ENCODE measurements around the gene KRT14.
"Not testable (repeated sequence)": the region's sequence is repeated elsewhere in the genome, so short reads cannot be mapped to it uniquely, and the experiment has no call there.

Gene KRT14

DNA sequence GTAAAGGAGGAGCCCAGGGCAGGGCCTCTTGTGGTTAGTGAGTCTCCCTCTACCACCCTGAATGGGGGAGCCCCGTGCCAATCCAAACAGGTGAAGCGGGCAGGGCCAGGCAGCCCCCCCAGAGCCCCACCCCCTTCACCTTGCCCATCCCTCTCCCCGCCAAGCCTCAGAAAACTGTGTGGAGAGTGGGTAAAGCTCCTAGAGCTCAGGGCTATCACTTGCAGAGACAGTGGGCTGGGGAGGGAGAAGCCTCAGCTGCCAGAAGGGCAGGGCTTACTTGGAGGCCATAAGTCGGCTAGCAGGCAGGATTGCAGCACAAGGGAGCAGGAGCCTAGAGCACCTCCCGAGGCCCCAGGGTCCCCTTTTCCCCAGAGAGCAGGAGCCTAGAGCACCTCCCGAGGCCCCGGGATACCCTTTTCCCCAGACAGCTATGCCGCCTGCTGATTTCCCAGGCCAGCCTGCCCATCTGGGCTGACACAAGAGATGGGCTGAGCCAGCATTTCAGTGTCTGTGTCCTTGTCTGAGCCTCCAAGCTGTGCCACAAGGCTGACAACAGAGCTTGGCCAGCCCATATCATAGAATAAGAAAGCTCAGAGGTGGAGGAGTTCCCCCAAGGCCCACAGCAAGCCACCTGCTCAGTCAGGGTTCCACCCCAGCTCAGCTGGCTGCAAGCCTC lies 6.7 kb upstream of the KRT14 start:
- peaks cover 3% of the 10 kb centered on the region for H3K9me3 ChIP-seq (ENCODE audit: control insufficient read depth, low read length)
- H3K9ac ChIP-seq (ENCODE audit: low read length), result peak overlapping the region; percentile 83
- H3K4me3 ChIP-seq (ENCODE audit: low read length), result no peak overlapping the region
- H3K36me3 ChIP-seq (ENCODE audit: control insufficient read depth, insufficient read depth, low read length, severe bottlenecking), result no peaks in the 10 kb centered on the region
- peaks cover 8% of the 10 kb centered on the region for H3K4me1 ChIP-seq (ENCODE audit: control insufficient read depth, insufficient read depth, low read length)
- peaks cover 31% of the 10 kb centered on the region for H3K27me3 ChIP-seq (replicated peaks; ENCODE audit: control insufficient read depth, insufficient read depth, low read length)
- no peak for DNase-seq (ENCODE audit: low read depth)

DNA sequence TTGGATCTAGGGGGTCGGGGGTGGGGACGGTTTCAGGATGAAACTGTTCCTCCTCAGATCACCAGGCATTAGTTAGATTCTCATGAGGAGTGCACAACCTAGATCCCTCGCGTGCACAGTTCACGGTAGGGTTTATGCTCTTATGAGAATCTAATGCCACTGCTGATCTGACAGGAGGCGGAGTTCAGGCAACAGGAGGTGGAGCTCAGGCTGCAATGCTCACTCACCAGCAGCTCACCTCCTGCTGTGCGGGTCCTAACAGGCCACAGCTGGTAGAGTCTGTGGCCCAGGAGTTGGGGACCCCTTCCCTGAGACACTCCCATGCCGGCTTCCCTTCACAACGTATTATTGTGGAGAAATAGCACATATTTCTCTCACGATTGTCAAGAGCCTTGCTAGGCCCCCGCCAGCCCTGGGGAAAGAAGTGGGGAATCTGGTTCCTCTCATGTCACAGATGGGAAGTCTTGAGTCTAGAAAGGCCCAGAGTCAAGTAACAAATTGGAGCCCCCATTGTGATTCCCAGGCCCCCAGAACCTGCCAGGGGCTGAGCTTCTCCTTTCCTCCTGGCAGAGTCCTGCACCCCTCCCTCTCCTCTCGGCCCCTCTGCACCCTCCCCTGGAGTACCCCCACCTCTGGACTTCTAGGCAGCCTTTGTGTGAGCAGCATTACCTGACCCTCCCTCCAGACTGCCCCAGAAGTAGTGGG lies 6.1 kb upstream of the KRT14 start:
- Histone ChIP-seq H3K27me3 (replicated peaks; ENCODE audit: control insufficient read depth, insufficient read depth, low read length) (peaks cover 31% of the 10 kb centered on the region), H3K9me3 (ENCODE audit: control insufficient read depth, low read length) (peaks cover 3% of the 10 kb centered on the region), H3K4me3 (ENCODE audit: low read length) (no peak overlapping the region), H3K36me3 (ENCODE audit: control insufficient read depth, insufficient read depth, low read length, severe bottlenecking) (no peaks in the 10 kb centered on the region), H3K9ac (ENCODE audit: low read length) (peak overlapping the region; percentile 72), H3K4me1 (ENCODE audit: control insufficient read depth, insufficient read depth, low read length) (peaks cover 8% of the 10 kb centered on the region)
- no peak for DNase-seq (ENCODE audit: low read depth)

DNA sequence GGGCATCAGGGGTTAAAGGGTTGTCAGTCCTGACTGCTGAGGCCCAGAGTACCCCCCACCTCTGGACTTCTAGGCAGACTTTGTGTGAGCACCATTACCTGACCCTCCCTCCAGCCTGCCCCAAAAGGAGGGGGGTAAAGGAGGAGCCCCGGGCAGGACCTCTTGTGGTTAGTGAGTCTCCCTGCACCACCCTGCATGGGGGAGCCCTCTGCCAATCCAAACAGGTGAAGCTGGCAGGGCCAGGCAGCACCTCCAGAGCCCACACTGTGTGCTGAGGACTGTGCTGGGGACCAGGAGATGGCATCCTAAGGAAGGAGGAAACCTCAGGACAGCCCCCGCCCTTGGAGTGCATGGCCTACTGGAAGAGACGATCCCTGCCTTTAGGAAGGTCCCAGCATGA lies 2.6 kb upstream of the KRT14 start:
- no peak overlapping the region for H3K9ac ChIP-seq (ENCODE audit: low read length)
- DNase-seq (ENCODE audit: low read depth), result no peak
- H3K4me3 ChIP-seq (ENCODE audit: low read length), result no peak overlapping the region
- H3K4me1 ChIP-seq (ENCODE audit: control insufficient read depth, insufficient read depth, low read length), result peaks cover 7% of the 10 kb centered on the region
- H3K9me3 ChIP-seq (ENCODE audit: control insufficient read depth, low read length), result peaks cover 3% of the 10 kb centered on the region
- H3K36me3 ChIP-seq (ENCODE audit: control insufficient read depth, insufficient read depth, low read length, severe bottlenecking), result no peaks in the 10 kb centered on the region
- peaks cover 19% of the 10 kb centered on the region for H3K27me3 ChIP-seq (replicated peaks; ENCODE audit: control insufficient read depth, insufficient read depth, low read length)

DNA sequence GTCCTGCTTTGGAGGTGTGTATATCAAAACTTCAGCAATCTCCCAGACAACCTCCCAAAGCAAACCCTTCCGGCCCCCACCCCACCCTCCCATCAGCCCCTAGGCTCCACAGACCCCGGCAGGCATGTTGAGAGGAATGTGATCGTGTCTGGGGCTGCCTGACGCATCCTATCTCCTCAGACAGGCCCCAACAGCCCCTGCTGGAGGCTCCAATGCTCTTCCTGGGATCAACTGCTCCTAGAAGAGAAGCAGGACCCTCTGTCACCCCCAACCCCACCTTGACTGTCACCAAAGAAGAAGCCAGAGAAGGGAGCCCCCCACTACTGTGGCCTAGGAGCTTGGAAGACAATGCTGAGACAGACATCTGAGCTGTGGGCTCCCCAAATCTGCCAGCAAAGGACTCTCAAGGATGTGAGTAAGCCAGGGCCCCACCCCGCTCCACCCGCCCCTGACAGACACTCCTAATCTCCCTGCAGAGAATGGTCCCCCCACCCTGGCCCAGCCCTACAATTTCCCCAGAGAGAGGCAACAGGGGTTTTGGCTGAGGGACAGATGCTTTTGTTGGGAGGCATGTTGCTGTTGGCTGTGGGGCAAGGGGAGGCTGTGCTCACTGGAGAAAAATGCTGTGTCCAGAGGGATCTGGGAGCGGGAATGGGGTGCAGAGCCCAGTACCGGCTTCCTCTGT lies 1.6 kb upstream of the KRT14 start:
- no peak overlapping the region for H3K9ac ChIP-seq (ENCODE audit: low read length)
- no peaks in the 10 kb centered on the region for H3K36me3 ChIP-seq (ENCODE audit: control insufficient read depth, insufficient read depth, low read length, severe bottlenecking)
- H3K27me3 ChIP-seq (replicated peaks; ENCODE audit: control insufficient read depth, insufficient read depth, low read length), result peaks cover 19% of the 10 kb centered on the region
- no peak overlapping the region for H3K4me3 ChIP-seq (ENCODE audit: low read length)
- H3K9me3 ChIP-seq (ENCODE audit: control insufficient read depth, low read length), result peaks cover 3% of the 10 kb centered on the region
- no peak for DNase-seq (ENCODE audit: low read depth)
- H3K4me1 ChIP-seq (ENCODE audit: control insufficient read depth, insufficient read depth, low read length), result peaks cover 2% of the 10 kb centered on the region

DNA sequence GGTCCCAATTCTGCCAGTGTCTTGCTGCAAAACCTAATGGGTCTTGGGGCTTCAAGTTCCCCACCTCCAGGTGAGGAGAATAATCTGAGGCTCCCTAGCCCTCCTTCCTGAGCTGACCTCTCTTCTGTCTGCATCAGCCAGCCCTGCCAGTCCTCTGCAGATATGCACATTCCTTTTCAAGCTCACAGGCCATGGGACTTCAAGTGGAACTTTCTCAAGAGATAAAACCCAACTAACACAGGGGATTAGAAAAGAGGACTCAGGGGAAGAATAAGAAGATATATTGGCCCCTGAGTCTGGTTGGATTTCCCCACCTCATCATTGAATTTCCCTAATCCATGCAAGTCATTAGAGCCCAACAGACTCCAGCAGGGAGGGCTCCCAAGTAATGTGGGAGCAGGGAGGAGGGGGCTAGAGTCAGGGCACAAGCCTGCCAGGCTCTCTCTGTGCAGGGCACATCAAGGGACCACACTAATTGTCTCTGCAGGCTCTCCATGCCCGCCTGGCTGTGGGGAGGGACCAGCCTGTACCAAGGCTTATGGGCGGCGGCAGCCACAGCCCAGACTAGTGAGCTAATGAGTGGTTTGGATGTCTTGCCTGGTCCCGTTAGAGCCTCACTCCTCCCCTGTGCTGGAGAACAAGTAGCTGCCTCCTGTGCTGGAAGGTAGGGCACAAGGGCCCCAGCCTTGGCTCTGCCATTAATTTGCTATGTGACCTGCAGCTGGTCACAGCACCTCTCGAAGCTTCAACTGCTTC lies 1.2 kb downstream of the KRT14 start:
- DNase-seq (ENCODE audit: low read depth), result no peak

DNA sequence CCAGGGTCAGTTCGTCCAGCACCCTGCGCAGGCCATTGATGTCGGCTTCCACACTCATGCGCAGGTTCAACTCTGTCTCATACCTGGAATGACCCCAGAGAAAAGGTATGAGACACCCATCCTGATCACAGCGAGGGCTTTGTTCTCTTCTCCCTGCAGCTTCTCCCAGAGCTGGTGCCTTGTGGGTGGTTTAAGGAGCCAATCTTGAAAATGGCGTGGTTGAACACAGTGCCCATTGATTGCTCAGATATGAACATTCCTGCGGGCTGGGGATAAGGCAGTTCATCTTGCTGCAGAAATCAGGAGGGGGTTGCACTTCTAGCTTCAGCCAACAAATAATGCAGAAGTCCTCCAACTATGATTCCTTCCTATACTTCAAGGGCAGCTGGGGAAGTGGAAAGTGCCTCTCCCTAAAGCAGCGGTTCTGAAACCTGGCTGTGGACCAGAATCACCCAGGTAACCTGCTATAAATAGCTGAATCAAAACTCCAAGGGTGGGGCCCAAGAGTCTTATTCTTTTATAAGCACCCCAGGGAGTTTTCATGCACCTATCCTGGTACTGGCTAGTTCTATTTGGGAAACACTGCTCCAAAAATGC lies 2.3 kb downstream of the KRT14 start:
- H3K4me3 ChIP-seq (ENCODE audit: low read length); H3K9me3 ChIP-seq (ENCODE audit: control insufficient read depth, low read length); DNase-seq (ENCODE audit: low read depth); H3K36me3 ChIP-seq (ENCODE audit: control insufficient read depth, insufficient read depth, low read length, severe bottlenecking); H3K9ac ChIP-seq (ENCODE audit: low read length): not testable (repeated sequence)
- peaks cover 22% of the 10 kb centered on the region for H3K4me1 ChIP-seq (ENCODE audit: control insufficient read depth, insufficient read depth, low read length)
- peaks cover 28% of the 10 kb centered on the region for H3K27me3 ChIP-seq (replicated peaks; ENCODE audit: control insufficient read depth, insufficient read depth, low read length)

More for the DNA sequence above, 1.2 kb downstream of the KRT14 start:
- no peaks in the 10 kb centered on the region for H3K36me3 ChIP-seq (ENCODE audit: control insufficient read depth, insufficient read depth, low read length, severe bottlenecking)
- no peaks in the 10 kb centered on the region for H3K9me3 ChIP-seq (ENCODE audit: control insufficient read depth, low read length)
- no peak overlapping the region for H3K9ac ChIP-seq (ENCODE audit: low read length)
- H3K27me3 ChIP-seq (replicated peaks; ENCODE audit: control insufficient read depth, insufficient read depth, low read length), result peaks cover 26% of the 10 kb centered on the region
- H3K4me1 ChIP-seq (ENCODE audit: control insufficient read depth, insufficient read depth, low read length), result peaks cover 16% of the 10 kb centered on the region
- H3K4me3 ChIP-seq (ENCODE audit: low read length), result no peak overlapping the region

DNA sequence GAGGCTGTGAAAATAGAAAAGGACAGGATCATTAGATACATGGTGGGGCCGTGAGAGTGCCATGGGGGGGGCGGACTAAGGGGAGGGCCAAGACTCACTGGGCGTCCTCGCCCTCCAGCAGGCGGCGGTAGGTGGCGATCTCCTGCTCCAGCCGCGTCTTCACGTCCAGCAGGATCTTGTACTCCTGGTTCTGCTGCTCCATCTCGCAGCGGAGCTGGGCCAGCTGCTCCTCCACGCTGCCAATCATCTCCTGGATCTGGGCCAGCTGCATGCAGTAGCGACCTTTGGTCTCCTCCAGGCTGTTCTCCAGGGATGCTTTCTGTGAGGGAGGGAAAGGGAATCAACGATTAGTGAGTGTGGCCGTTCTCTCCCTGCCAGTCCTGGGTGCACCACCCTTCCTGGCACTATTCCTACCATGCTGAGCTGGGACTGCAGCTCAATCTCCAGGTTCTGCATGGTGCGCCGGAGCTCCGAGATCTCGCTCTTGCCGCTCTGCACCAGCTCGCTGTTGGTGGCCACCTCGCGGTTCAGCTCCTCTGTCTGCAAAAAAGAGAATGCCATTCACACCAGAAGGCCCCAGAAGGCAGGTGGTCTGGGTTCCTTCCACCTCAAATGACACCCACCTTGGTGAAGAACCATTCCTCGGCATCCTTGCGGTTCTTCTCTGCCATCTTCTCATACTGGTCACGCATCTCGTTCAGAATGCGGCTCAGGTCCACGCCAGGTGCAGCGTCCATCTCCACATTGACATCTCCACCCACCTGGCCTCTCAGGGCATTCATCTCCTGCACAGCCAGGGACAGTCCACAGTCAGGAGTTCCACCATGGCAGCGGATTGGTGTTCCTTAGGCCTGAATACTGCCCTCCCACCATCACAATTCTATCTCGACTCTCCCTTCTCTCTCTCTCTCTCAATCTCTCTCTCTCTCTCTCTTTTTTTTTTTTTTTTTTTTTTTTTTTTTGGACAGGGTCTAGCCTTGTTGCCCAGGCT lies 3.3 kb downstream of the KRT14 start:
- Histone ChIP-seq H3K9ac (ENCODE audit: low read length) (no peak overlapping the region), H3K36me3 (ENCODE audit: control insufficient read depth, insufficient read depth, low read length, severe bottlenecking) (no peaks in the 10 kb centered on the region), H3K4me1 (ENCODE audit: control insufficient read depth, insufficient read depth, low read length) (peaks cover 24% of the 10 kb centered on the region), H3K27me3 (replicated peaks; ENCODE audit: control insufficient read depth, insufficient read depth, low read length) (peaks cover 33% of the 10 kb centered on the region), H3K4me3 (ENCODE audit: low read length) (no peak overlapping the region), H3K9me3 (ENCODE audit: control insufficient read depth, low read length) (no peaks in the 10 kb centered on the region)
- DNase-seq (ENCODE audit: low read depth), result no peak

DNA sequence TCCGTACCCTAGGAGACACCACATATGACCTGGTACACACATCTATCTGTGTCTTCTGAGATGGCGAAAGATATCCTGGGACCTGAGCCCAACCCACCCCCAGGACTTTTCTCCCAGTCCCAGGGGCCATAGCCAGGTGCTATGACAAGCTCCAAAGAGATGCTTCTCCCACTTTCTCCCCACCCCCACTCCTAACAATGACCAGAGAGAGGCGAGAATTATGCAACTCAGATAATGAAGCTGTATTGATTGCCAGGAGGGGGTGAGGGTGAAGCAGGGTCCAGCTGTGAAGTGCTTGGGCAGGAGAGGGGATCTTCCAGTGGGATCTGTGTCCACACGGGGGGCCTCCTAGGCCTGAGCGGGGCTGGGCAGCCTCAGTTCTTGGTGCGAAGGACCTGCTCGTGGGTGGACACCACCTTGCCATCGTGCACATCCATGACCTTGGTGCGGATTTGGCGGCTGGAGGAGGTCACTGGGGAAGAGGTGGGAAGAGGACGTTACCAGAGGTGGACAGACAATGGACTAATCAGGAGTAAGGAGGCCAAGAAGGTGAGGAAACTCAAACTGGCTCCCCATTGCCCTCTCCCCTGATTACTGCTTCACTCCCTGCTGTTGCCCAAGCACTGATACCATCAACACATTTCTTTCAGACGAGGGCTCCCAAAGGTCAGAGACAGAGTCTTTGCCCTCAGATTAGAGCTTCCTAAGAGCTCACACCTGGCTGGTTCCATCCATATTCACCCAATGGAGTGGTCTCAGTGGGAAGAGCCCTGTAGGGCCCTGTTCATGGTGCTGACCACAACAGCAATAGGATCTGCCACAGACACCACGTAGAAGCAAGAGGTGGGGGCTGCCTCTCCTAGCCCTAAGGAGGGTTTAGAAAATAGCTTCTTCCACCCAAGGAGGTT lies 4.4 kb downstream of the KRT14 start:
- not testable (repeated sequence) for H3K9me3 ChIP-seq (ENCODE audit: control insufficient read depth, low read length); H3K36me3 ChIP-seq (ENCODE audit: control insufficient read depth, insufficient read depth, low read length, severe bottlenecking); DNase-seq (ENCODE audit: low read depth); H3K9ac ChIP-seq (ENCODE audit: low read length); H3K4me3 ChIP-seq (ENCODE audit: low read length)
- Histone ChIP-seq H3K4me1 (ENCODE audit: control insufficient read depth, insufficient read depth, low read length) (peaks cover 24% of the 10 kb centered on the region), H3K27me3 (replicated peaks; ENCODE audit: control insufficient read depth, insufficient read depth, low read length) (peaks cover 38% of the 10 kb centered on the region)

DNA sequence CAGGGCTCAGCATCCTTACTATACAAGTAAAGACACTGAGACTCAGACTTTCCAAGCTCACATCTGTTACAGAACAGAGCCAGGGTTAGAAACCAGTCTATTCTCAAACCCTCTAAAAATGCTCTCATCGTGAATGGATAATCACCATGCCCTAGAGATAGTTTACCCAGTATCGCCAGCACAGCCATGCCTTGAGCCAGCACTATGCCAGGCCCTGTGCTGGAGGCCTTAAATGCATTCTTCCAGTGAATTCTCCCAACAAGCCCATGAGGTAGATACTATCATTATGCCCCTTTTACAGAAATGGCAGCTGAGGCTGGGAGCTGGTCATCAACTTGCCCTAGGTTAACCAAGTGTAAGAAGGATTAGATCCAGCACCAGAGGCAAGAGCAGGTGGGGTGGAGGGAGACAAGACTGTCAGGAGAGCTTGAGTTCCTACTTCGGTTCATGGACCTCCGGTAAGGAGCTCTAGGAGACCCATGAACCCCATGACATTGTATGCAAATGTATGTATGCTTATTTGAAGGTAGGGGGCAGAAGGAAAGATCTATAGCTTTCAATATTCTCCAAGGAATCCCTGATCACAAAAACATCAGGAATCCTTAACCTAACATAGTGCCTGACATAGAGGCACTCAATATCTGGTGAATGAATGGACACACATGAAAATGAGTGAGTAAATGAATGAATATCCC lies 5.2 kb downstream of the KRT14 start:
- Histone ChIP-seq H3K4me1 (ENCODE audit: control insufficient read depth, insufficient read depth, low read length) (peaks cover 24% of the 10 kb centered on the region), H3K36me3 (ENCODE audit: control insufficient read depth, insufficient read depth, low read length, severe bottlenecking) (no peaks in the 10 kb centered on the region), H3K9ac (ENCODE audit: low read length) (no peak overlapping the region), H3K4me3 (ENCODE audit: low read length) (no peak overlapping the region), H3K27me3 (replicated peaks; ENCODE audit: control insufficient read depth, insufficient read depth, low read length) (peaks cover 43% of the 10 kb centered on the region), H3K9me3 (ENCODE audit: control insufficient read depth, low read length) (no peaks in the 10 kb centered on the region)
- DNase-seq (ENCODE audit: low read depth), result no peak

Measured in adipocyte (in vitro differentiated cells).